ENCODE results near the gene POGLUT3. TPM values are rescaled to one million over a fixed set of nuclear protein-coding genes. Genes with fewer than 3 reads are reported as not detected.

POGLUT3 gene
- total and polyA plus RNA-seq, 8 donors = 5.7 to 43.7 (median 12.7) TPM

DNA sequence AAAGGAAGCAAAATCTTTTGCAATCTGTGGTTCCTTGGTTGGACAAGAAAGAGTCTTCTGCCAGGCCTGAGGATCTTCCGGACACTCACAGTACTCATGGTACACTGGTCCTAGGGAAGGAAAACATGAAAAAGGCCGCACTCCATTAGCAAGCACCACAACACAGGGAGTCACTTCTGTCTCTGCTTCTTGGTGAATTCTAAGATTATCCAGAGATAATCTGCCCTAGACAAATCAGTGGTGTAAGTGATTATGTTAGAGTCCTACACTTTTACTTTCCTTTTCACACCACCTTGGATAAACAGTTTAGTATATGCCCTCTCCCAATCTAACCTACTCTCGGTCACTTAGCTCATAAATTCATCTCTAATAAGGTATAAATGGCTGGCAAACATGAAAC, 11.9 kb downstream of the POGLUT3 start:
- WGBS, 5 donors = 92 to 96% (median 95%) methylated on average over 3 of the region's 3 CpGs
- Histone ChIP-seq H3K27ac (no peak overlapping the region), H3K4me3 (no peak overlapping the region), H3K4me1 (no peaks in the 10 kb centered on the region), H3K36me3 (peaks cover 8 to 90% (median 85%) of the 10 kb centered on the region in 4 donors), H3K27me3 (no peaks in the 10 kb centered on the region), H3K9me3 (no peaks in the 10 kb centered on the region)
- no peak for DNase-seq
- intact Hi-C loops (cut with DNase I; ENCODE audit: low total_unique reads) = no loop called here
- no peak for TF ChIP-seq POLR2A (IDR thresholded peaks at IDR 0.05)
- TF ChIP-seq, protein P1, sequence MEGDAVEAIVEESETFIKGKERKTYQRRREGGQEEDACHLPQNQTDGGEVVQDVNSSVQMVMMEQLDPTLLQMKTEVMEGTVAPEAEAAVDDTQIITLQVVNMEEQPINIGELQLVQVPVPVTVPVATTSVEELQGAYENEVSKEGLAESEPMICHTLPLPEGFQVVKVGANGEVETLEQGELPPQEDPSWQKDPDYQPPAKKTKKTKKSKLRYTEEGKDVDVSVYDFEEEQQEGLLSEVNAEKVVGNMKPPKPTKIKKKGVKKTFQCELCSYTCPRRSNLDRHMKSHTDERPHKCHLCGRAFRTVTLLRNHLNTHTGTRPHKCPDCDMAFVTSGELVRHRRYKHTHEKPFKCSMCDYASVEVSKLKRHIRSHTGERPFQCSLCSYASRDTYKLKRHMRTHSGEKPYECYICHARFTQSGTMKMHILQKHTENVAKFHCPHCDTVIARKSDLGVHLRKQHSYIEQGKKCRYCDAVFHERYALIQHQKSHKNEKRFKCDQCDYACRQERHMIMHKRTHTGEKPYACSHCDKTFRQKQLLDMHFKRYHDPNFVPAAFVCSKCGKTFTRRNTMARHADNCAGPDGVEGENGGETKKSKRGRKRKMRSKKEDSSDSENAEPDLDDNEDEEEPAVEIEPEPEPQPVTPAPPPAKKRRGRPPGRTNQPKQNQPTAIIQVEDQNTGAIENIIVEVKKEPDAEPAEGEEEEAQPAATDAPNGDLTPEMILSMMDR (IDR thresholded peaks at IDR 0.05) = no peak
- TF ChIP-seq EP300 (IDR thresholded peaks at IDR 0.05) = no peak
- no peak for TF ChIP-seq POLR2AphosphoS5 (IDR thresholded peaks at IDR 0.05)

DNA sequence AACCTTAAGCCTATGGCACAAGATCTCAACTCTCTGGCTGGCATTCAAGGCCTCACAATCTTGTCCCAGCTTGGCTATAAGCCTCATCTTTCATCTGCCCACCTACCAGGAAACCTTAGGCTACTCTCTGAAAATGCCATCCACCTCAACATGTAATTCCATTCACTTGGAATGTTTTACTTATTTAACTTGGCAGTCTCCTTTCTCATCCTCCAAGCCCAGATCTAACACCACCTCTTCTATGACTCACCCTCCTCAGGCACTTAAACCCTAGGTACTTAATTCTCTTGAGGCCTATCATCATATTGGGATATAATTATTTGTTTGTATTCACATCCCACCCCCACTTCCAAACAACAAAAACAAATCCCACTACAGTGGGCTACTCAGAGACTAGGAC, 15.0 kb downstream of the POGLUT3 start:
- Histone ChIP-seq H3K9me3 (no peaks in the 10 kb centered on the region), H3K4me3 (no peak overlapping the region), H3K27ac (no peak overlapping the region), H3K4me1 (no peaks in the 10 kb centered on the region), H3K27me3 (no peaks in the 10 kb centered on the region), H3K36me3 (peaks cover 0 to 97% (median 93%) of the 10 kb centered on the region in 4 donors)
- TF ChIP-seq, protein P1 (IDR thresholded peaks at IDR 0.05) = no peak
- TF ChIP-seq EP300 (IDR thresholded peaks at IDR 0.05) (no peak), POLR2A (IDR thresholded peaks at IDR 0.05) (no peak), POLR2AphosphoS5 (IDR thresholded peaks at IDR 0.05) (no peak)
- intact Hi-C loops (cut with DNase I; ENCODE audit: low total_unique reads) = no loop called here
- DNase-seq = no peak

- H3K9me3 ChIP-seq = no peaks in the 10 kb centered on the region
- peaks cover 6 to 68% (median 65%) of the 10 kb centered on the region in 4 donors for H3K36me3 ChIP-seq
- intact Hi-C loops (cut with DNase I; ENCODE audit: low total_unique reads) = no loop called here
- no peak overlapping the region for H3K4me3 ChIP-seq
- H3K4me1 ChIP-seq = no peaks in the 10 kb centered on the region
- no peak for DNase-seq
- H3K27me3 ChIP-seq = no peaks in the 10 kb centered on the region
- H3K27ac ChIP-seq = no peak overlapping the region
- 75 to 78% (median 77%) methylated on average over 11 of the region's 11 CpGs for WGBS, 5 donors
- no peak for TF ChIP-seq EP300 (IDR thresholded peaks at IDR 0.05)
- TF ChIP-seq POLR2AphosphoS5 (IDR thresholded peaks at IDR 0.05) = no peak
- no peak for TF ChIP-seq POLR2A (IDR thresholded peaks at IDR 0.05)
- TF ChIP-seq, protein P1 (IDR thresholded peaks at IDR 0.05) = no peak
Observed at GRCh38 chr11:108474664-108475463, 23.3 kb downstream of the POGLUT3 start.

DNA sequence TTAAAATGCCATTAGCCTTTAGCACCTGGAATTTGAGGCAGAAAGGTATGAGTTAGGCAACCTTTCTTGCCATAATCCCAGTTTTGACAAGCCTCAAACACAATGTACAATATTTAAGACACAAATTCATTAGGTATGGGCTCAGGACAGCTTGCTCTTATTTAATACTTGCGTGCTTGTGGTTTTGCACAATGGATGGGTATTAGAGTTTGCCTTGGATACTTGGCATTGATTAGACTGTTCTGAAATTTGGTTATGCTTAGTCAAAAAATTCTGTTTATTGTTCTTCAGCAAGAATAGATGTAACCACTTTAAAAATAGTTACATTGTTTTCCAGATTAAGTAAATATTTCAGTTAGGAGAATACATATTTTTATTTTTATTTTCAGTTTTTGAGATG, 25.5 kb downstream of the POGLUT3 start:
- H3K4me1 ChIP-seq = peaks cover 0 to 9% (median 5%) of the 10 kb centered on the region in 4 donors
- no peak overlapping the region for H3K4me3 ChIP-seq
- TF ChIP-seq, protein P1 (IDR thresholded peaks at IDR 0.05) = no peak
- no peak for TF ChIP-seq EP300 (IDR thresholded peaks at IDR 0.05)
- no peak for TF ChIP-seq POLR2A (IDR thresholded peaks at IDR 0.05)
- no peak for TF ChIP-seq POLR2AphosphoS5 (IDR thresholded peaks at IDR 0.05)
- DNase-seq = no peak
- WGBS, 5 donors = 93 to 100% (median 98%) methylated on average over 1 of the region's 1 CpG
- H3K36me3 ChIP-seq = peaks cover 3 to 48% (median 43%) of the 10 kb centered on the region in 4 donors
- no peaks in the 10 kb centered on the region for H3K27me3 ChIP-seq
- intact Hi-C loops (cut with DNase I; ENCODE audit: low total_unique reads) = no loop called here
- no peak overlapping the region for H3K27ac ChIP-seq
- H3K9me3 ChIP-seq = no peaks in the 10 kb centered on the region
